ENCODE results near the gene CCDC6. TPM values are rescaled to one million over a fixed set of nuclear protein-coding genes. Genes with fewer than 3 reads are reported as not detected.
"Not testable (repeated sequence)": the region's sequence is repeated elsewhere in the genome, so short reads cannot be mapped to it uniquely, and the experiment has no call there.

CCDC6 gene
- total RNA-seq, 3 donors from 2014 or later, result 40.0 to 44.3 (median 40.9) TPM

GRCh38 chr10:59900048-59900727 lies 6.2 kb downstream of the CCDC6 start:
- Mint-ChIP-seq H3K27me3 (ENCODE audit: low read depth) (no peaks in the 10 kb centered on the region), H3K9me3 (no peaks in the 10 kb centered on the region), H3K4me3 (no peak overlapping the region), H3K4me1 (ENCODE audit: low read depth) (peaks cover 76% of the 10 kb centered on the region), H3K36me3 (ENCODE audit: insufficient read depth) (peaks cover 37% of the 10 kb centered on the region)
- DNase-seq, result no peak
- ATAC-seq, result no peak

- H3K4me3 Mint-ChIP-seq, result no peak overlapping the region
- no peak for DNase-seq
- H3K36me3 Mint-ChIP-seq (ENCODE audit: insufficient read depth), result peaks cover 33% of the 10 kb centered on the region
- ATAC-seq, result no peak
- peaks cover 67% of the 10 kb centered on the region for H3K4me1 Mint-ChIP-seq (ENCODE audit: low read depth)
- no peaks in the 10 kb centered on the region for H3K27me3 Mint-ChIP-seq (ENCODE audit: low read depth)
- no peaks in the 10 kb centered on the region for H3K9me3 Mint-ChIP-seq
Observed at GRCh38 chr10:59898125-59898835, 8.1 kb downstream of the CCDC6 start.

GRCh38 chr10:59896191-59896590 lies 10.2 kb downstream of the CCDC6 start:
- Mint-ChIP-seq H3K36me3 (ENCODE audit: insufficient read depth) (peaks cover 22% of the 10 kb centered on the region), H3K27me3 (ENCODE audit: low read depth) (no peaks in the 10 kb centered on the region), H3K9me3 (no peaks in the 10 kb centered on the region), H3K4me3 (no peak overlapping the region), H3K4me1 (ENCODE audit: low read depth) (peaks cover 69% of the 10 kb centered on the region)
- no peak for DNase-seq
- ATAC-seq, result no peak

- Mint-ChIP-seq H3K4me3 (no peak overlapping the region), H3K9me3 (no peaks in the 10 kb centered on the region), H3K4me1 (ENCODE audit: low read depth) (peaks cover 67% of the 10 kb centered on the region), H3K27me3 (ENCODE audit: low read depth) (no peaks in the 10 kb centered on the region), H3K36me3 (ENCODE audit: insufficient read depth) (peaks cover 23% of the 10 kb centered on the region)
- no peak for ATAC-seq
- DNase-seq, result no peak
Observed at GRCh38 chr10:59895629-59896116, 10.7 kb downstream of the CCDC6 start.

- peaks cover 64% of the 10 kb centered on the region for H3K4me1 Mint-ChIP-seq (ENCODE audit: low read depth)
- peaks cover 23% of the 10 kb centered on the region for H3K36me3 Mint-ChIP-seq (ENCODE audit: insufficient read depth)
- no peaks in the 10 kb centered on the region for H3K9me3 Mint-ChIP-seq
- no peaks in the 10 kb centered on the region for H3K27me3 Mint-ChIP-seq (ENCODE audit: low read depth)
- no peak overlapping the region for H3K4me3 Mint-ChIP-seq
- no peak for DNase-seq
- no peak for ATAC-seq
Observed at GRCh38 chr10:59894114-59894513, 12.2 kb downstream of the CCDC6 start.

- Mint-ChIP-seq H3K4me3 (no peak overlapping the region), H3K4me1 (ENCODE audit: low read depth) (peaks cover 65% of the 10 kb centered on the region), H3K27me3 (ENCODE audit: low read depth) (no peaks in the 10 kb centered on the region), H3K9me3 (no peaks in the 10 kb centered on the region), H3K36me3 (ENCODE audit: insufficient read depth) (peaks cover 17% of the 10 kb centered on the region)
- DNase-seq, result no peak
- ATAC-seq, result no peak
Observed at GRCh38 chr10:59892697-59893096, 13.7 kb downstream of the CCDC6 start.

- Mint-ChIP-seq H3K4me3 (no peak overlapping the region), H3K4me1 (ENCODE audit: low read depth) (peaks cover 68% of the 10 kb centered on the region), H3K27me3 (ENCODE audit: low read depth) (no peaks in the 10 kb centered on the region), H3K9me3 (no peaks in the 10 kb centered on the region), H3K36me3 (ENCODE audit: insufficient read depth) (peaks cover 14% of the 10 kb centered on the region)
- ATAC-seq (no peak), DNase-seq (no peak)
Observed at GRCh38 chr10:59891936-59892335, 14.4 kb downstream of the CCDC6 start.

GRCh38 chr10:59891349-59891748 lies 15.0 kb downstream of the CCDC6 start:
- ATAC-seq (no peak), DNase-seq (no peak)
- Mint-ChIP-seq H3K36me3 (ENCODE audit: insufficient read depth) (peaks cover 14% of the 10 kb centered on the region), H3K27me3 (ENCODE audit: low read depth) (no peaks in the 10 kb centered on the region), H3K9me3 (no peaks in the 10 kb centered on the region), H3K4me3 (no peak overlapping the region), H3K4me1 (ENCODE audit: low read depth) (peaks cover 72% of the 10 kb centered on the region)

GRCh38 chr10:59888781-59889435 lies 17.4 kb downstream of the CCDC6 start:
- DNase-seq (no peak), ATAC-seq (no peak)
- Mint-ChIP-seq H3K4me1 (ENCODE audit: low read depth) (peaks cover 86% of the 10 kb centered on the region), H3K4me3 (no peak overlapping the region), H3K36me3 (ENCODE audit: insufficient read depth) (peaks cover 14% of the 10 kb centered on the region), H3K27me3 (ENCODE audit: low read depth) (no peaks in the 10 kb centered on the region), H3K9me3 (no peaks in the 10 kb centered on the region)

- H3K9me3 Mint-ChIP-seq, result no peaks in the 10 kb centered on the region
- peaks cover 89% of the 10 kb centered on the region for H3K4me1 Mint-ChIP-seq (ENCODE audit: low read depth)
- no peaks in the 10 kb centered on the region for H3K27me3 Mint-ChIP-seq (ENCODE audit: low read depth)
- no peak for ATAC-seq
- DNase-seq, result no peak
- H3K36me3 Mint-ChIP-seq (ENCODE audit: insufficient read depth), result peaks cover 14% of the 10 kb centered on the region
- no peak overlapping the region for H3K4me3 Mint-ChIP-seq
Observed at GRCh38 chr10:59887972-59888640, 18.2 kb downstream of the CCDC6 start.

GRCh38 chr10:59887006-59887405 lies 19.4 kb downstream of the CCDC6 start:
- H3K4me1 Mint-ChIP-seq (ENCODE audit: low read depth), result peaks cover 82% of the 10 kb centered on the region
- H3K36me3 Mint-ChIP-seq (ENCODE audit: insufficient read depth), result peaks cover 14% of the 10 kb centered on the region
- no peaks in the 10 kb centered on the region for H3K9me3 Mint-ChIP-seq
- DNase-seq, result no peak
- peak; percentile 56 to 80 for ATAC-seq
- no peaks in the 10 kb centered on the region for H3K27me3 Mint-ChIP-seq (ENCODE audit: low read depth)
- peak overlapping the region; percentile 5 for H3K4me3 Mint-ChIP-seq

- Mint-ChIP-seq H3K36me3 (ENCODE audit: insufficient read depth) (peaks cover 13% of the 10 kb centered on the region), H3K4me1 (ENCODE audit: low read depth) (peaks cover 85% of the 10 kb centered on the region), H3K9me3 (no peaks in the 10 kb centered on the region), H3K4me3 (no peak overlapping the region), H3K27me3 (ENCODE audit: low read depth) (no peaks in the 10 kb centered on the region)
- no peak for DNase-seq
- no peak for ATAC-seq
Observed at GRCh38 chr10:59885430-59886134, 20.8 kb downstream of the CCDC6 start.

GRCh38 chr10:59884893-59885292 lies 21.5 kb downstream of the CCDC6 start:
- Mint-ChIP-seq H3K4me3 (peak overlapping the region; percentile 39), H3K4me1 (ENCODE audit: low read depth) (peaks cover 87% of the 10 kb centered on the region)
- ATAC-seq; H3K9me3 Mint-ChIP-seq; DNase-seq; H3K27me3 Mint-ChIP-seq (ENCODE audit: low read depth); H3K36me3 Mint-ChIP-seq (ENCODE audit: insufficient read depth): not testable (repeated sequence)

GRCh38 chr10:59881640-59882039 lies 24.7 kb downstream of the CCDC6 start:
- Mint-ChIP-seq H3K4me1 (ENCODE audit: low read depth) (peaks cover 84% of the 10 kb centered on the region), H3K9me3 (no peaks in the 10 kb centered on the region), H3K36me3 (ENCODE audit: insufficient read depth) (peaks cover 9% of the 10 kb centered on the region), H3K4me3 (no peak overlapping the region), H3K27me3 (ENCODE audit: low read depth) (no peaks in the 10 kb centered on the region)
- DNase-seq, result no peak
- ATAC-seq, result peak in 1 of 2 donors; percentile 1

Measured in activated T-cell treated with anti-CD3 and anti-CD28 coated beads, Interleukin-2, amount 50 U/mL, for 4 hours (primary cell).